NCI-H2081 (cell line): ENCODE data around the gene C5orf24.
"Not testable (repeated sequence)": the region's sequence is repeated elsewhere in the genome, so short reads cannot be mapped to it uniquely, and the experiment has no call there.

Experiments
- DNase-seq, 2 experiments: peaks; one replicate each; lab custom pipeline; 2025; lab: John Stamatoyannopoulos, UW

C5orf24 gene

GRCh38 chr5:134857401-134857800 is 11.6 kb downstream of the C5orf24 start:
- no peak for DNase-seq

GRCh38 chr5:134864707-134865106 is 18.9 kb downstream of the C5orf24 start:
- no peak for DNase-seq

GRCh38 chr5:134873494-134873893 is 27.7 kb downstream of the C5orf24 start:
- no peak for DNase-seq

- DNase-seq = peak; percentile 55 to 82
Observed at GRCh38 chr5:134873987-134874830, 28.4 kb downstream of the C5orf24 start, which contains the start of gene TXNDC15. Gene TXNDC15, plus strand, starts transcription at chr5:134874371. Its CDS starts 57 bp downstream, at chr5:134874428.

- peak in 1 of 2 experiments; percentile 17 for DNase-seq
Observed at GRCh38 chr5:134874831-134875655, 29.3 kb downstream of the C5orf24 start.

GRCh38 chr5:134877159-134877558 is 31.4 kb downstream of the C5orf24 start:
- no peak for DNase-seq

- DNase-seq = no peak
Observed at GRCh38 chr5:134878403-134878802, 32.6 kb downstream of the C5orf24 start.

GRCh38 chr5:134879456-134879855 is 33.7 kb downstream of the C5orf24 start:
- peak in 1 of 2 experiments; percentile 50 for DNase-seq

- not testable (repeated sequence) for DNase-seq
Observed at GRCh38 chr5:134880937-134881336, 35.2 kb downstream of the C5orf24 start.

- not testable (repeated sequence) for DNase-seq
Observed at GRCh38 chr5:134881711-134882110, 35.9 kb downstream of the C5orf24 start.

- no peak for DNase-seq
Observed at GRCh38 chr5:134887593-134888159, 41.9 kb downstream of the C5orf24 start.

GRCh38 chr5:134889335-134889734 is 43.6 kb downstream of the C5orf24 start:
- no peak for DNase-seq

GRCh38 chr5:134891473-134891872 is 45.7 kb downstream of the C5orf24 start:
- DNase-seq = no peak

GRCh38 chr5:134892282-134892681 is 46.5 kb downstream of the C5orf24 start:
- DNase-seq = no peak

GRCh38 chr5:134892926-134893325 is 47.2 kb downstream of the C5orf24 start:
- no peak for DNase-seq

GRCh38 chr5:134893748-134894505 is 48.2 kb downstream of the C5orf24 start:
- DNase-seq = no peak

- no peak for DNase-seq
Observed at GRCh38 chr5:134902071-134902801, 56.5 kb downstream of the C5orf24 start.

- DNase-seq = peak; percentile 83 to 86
Observed at GRCh38 chr5:134904610-134905245, 59.0 kb downstream of the C5orf24 start, which contains the start of gene PCBD2. Gene PCBD2, plus strand, starts transcription at chr5:134905131. Its CDS starts 9 bp downstream, at chr5:134905140.

GRCh38 chr5:134905246-134905996 is 59.7 kb downstream of the C5orf24 start:
- peak; percentile 55 to 66 for DNase-seq

- DNase-seq = no peak
Observed at GRCh38 chr5:134906811-134907210, 61.0 kb downstream of the C5orf24 start.
